NCI-H2081 (cell line): Measurements from ENCODE around the gene UBAP2L.
"Not testable (repeated sequence)": the region's sequence is repeated elsewhere in the genome, so short reads cannot be mapped to it uniquely, and the experiment has no call there.

Experiments used
- DNase-seq, 2 experiments: peaks; one replicate each; lab custom pipeline; 2025; lab: John Stamatoyannopoulos, UW

UBAP2L gene

GRCh38 chr1:154198756-154199562 lies 21.8 kb upstream of the UBAP2L start:
- DNase-seq = peak; percentile 39 to 75

DNA sequence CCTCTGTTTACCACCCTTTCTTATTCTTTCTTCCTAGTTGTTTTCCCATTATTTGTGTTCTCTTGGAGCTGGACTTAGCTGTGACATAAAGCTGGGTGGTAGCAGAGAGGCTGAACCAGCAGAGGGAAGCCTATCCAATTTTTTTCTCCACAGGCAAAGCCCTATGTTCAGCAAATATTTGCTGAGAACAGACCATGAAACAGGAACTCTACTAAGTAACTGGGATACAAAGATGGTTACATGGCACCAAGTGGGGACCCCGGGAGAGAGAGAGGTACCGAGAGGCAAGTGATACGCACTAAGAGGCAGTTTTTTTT lies 21.2 kb upstream of the UBAP2L start:
- no peak for DNase-seq

GRCh38 chr1:154205778-154206177 lies 15.0 kb upstream of the UBAP2L start:
- DNase-seq = not testable (repeated sequence)

DNA sequence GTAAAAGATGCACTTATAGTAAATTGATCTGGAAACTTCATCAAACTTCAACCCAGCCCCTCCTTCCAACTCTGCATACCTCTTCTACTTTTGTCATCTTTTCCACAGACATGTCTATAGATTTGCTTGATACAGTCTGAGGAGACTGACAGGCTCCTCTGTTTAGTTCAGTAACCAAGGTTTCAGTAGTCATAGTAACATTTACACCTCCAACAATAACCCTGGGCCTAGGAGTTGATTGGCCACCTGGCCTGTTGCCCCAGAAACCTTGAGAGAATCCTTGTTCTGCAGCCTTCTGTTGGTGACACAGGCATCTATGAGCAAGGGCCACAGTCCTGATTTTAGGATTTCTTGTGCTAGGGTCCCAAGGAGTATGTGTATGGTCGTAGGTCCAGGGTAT lies 14.6 kb upstream of the UBAP2L start, which contains the start of gene CFAP141:
Gene CFAP141 (minus strand): TSS at position 138 of the 400 bp plus-strand sequence. CDS start 26 bp downstream, at position 112.
- peak; percentile 18 to 19 for DNase-seq

DNA sequence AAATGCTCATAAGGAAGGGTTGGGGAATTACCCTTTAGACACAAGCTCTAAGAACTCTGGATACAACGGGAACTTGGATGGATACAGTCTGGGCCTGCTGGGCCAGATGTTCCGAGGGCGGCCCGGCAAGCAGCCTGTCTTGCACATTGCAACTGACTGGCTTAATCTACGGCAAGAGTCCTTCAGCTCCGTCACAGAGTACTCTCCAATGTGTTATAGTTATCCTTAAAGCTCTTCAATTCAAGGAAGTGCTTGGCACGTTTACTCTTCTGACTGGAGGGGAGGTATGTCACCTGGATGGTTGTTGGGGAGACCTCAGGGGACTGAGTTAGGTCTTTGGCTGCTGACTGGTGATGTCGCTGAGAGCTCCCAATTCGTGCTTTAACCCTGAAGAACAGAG lies 13.5 kb upstream of the UBAP2L start:
- DNase-seq = no peak

GRCh38 chr1:154208677-154209388 lies 11.9 kb upstream of the UBAP2L start:
- no peak for DNase-seq

DNA sequence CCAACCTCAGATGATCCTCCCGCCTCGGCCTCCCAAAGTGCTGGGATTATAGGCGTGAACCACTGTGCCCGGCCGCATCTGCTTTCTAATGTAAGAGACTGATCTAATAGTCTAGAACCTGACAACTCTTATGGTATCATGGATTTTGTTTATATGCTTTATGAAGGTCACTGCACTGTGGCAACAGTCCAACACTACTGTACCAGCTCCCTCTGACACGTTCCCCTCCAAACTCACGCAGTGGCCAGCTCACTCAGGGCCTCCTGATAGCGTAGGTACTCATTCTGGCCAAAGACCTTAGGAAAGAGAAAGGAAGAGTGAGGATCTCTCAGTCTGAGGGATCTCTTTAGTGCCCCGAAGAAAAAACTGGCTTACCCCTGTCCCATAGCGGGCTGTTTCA lies 8.7 kb upstream of the UBAP2L start:
- DNase-seq = no peak

GRCh38 chr1:154213274-154213673 lies 7.5 kb upstream of the UBAP2L start:
- no peak for DNase-seq

DNA sequence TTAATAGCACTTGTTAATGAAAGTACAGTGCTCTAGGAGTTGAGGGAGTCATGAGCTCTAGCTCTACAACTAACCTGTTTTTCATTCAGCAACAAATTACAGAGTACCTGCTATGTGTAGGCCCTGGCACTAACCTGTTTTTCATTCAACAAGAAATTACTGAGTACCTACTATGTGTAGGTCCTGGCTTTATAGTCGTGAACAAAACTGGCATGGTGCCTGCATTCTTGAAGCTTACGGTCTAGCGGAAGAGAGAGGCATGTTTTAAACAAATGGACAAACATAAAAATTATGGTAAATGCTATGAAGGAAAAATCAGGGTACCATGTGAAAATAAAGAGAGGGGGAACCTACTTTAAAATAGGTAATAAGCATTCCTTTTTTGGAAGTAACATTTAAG lies 2.2 kb upstream of the UBAP2L start:
- no peak for DNase-seq

DNA sequence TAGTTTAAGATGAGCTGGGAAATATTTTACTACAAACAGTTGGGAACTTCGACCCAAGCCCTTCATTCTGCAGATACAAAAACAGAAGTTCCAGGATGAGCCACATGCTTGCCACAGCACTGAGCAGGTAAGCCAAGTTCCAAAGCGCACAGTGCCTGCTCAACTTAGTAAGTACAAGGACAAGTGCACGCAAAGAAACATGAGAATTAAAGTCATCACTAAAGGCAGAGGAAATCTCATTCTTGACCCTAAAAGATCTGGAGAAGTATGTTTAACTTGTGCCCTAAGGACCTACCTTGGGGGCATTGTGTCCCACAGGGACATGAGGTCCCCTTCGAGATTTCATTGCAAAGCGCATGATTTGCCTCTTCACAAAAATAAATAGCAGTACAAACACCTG lies 1.2 kb upstream of the UBAP2L start:
- peak in 1 of 2 experiments; percentile 25 for DNase-seq

DNA sequence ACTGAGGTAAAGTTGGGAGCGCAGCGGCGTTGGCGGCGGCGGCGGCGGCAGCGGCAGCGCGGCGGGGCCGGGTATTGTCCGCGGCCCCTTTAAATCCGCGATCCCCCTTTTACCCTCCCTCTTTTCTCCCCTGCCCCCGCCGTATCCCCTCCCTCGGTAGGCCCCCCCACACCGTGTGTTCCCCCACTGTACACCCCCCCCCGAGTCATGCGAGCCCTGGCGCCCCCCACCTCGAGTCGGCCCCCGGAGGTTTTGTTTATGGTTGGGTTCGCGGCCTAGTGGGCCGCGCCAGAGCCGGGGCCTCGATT lies 169 bp downstream of the UBAP2L start:
- DNase-seq = no peak

DNA sequence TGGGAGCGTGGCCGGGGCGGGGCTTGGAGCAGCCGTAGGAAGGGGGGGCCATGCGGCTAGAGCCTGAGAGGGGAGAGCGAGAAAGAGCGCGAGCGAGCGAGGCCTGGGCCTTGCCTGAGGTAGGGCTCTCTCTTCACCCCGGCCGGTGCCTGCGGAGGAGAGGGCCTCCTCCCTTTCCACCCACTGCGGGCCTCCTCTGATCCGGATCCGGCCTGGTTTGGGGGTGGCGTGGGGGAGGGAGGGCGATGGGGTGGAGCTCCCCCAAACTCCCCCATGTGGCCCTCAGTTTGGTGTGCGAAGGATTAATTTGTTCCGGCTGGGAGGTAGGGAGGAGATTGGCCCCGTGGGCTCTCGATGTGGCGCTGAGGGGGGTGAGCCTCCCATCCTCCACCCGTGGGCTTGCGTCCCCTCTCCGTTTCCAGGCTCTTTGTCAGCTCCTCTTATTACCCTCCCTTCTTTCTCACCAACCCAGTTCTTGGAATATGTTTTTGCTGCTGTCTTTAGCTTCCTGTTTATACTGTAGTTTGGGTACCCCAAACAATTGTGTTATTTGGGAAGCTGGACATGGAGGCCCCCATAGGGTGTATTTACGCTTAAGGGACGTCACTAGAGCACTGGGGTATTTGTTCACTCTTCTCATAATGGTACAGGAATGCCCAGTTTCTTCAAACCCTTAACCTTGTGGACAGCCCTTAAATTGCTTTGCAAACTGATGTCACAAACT lies 685 bp downstream of the UBAP2L start:
- DNase-seq = peak; percentile 34 to 65

GRCh38 chr1:154222518-154222917 lies 1.8 kb downstream of the UBAP2L start:
- DNase-seq = no peak

- no peak for DNase-seq
These were observed 2.2 kb downstream of the UBAP2L start for GRCh38 chr1:154222918-154223317.

DNA sequence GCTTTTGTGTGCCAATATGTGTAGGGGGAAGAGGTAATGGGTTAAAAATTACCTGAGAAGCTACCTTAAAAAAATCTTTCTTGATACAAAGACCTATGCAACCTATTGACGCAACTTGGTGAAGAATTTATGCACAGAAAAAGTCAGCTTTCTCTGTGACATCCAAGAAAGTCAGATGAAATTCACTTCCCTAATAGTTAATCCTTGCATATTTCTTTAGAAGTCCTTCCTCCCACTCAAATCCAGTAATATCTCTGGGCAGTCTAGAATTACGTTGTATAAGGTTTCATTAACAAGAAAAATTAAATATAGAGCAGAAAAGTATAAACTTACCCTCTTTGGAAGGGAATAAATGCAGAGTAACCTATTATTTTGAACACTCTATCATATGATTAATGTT lies 2.9 kb downstream of the UBAP2L start:
- no peak for DNase-seq

DNA sequence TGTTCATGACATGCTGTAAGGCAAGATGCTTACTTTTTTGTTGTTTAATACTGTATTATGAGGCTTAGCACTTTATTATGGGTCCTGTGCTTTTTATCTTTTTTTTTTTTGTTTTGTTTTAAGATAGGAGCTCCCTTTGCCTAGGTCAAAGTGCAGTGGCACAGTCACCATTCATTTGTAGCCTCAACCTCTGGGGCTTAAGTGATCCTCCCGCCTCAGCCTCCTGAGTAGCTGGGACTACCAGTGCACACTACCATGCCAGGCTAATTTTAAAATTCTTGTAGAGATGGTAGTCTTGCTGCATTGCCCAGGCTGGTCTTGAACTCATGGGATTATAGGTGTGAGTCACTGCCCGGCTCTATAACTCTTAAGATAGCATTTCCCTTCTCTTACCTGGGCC lies 4.6 kb downstream of the UBAP2L start:
- no peak for DNase-seq

GRCh38 chr1:154231112-154231511 lies 10.4 kb downstream of the UBAP2L start:
- DNase-seq = not testable (repeated sequence)

DNA sequence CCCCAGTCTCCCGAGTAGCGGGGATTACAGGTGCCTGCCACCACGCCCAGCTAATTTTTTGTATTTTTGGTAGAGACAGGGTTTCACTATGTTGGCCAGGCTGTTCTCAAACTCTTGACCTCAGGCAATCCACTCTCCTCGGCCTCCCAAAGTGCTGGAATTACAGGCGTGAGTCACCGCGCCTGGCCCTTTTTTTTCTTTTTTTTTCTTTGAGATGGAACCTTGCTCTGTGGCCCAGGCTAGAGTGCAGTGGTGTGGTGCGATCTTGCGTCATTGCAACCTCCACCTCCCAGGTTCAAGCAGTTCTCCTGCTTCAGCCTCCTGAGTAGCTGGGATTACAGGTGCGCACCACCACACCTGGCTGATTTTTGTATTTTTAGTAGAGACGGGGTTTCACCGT lies 12.4 kb downstream of the UBAP2L start:
- not testable (repeated sequence) for DNase-seq

DNA sequence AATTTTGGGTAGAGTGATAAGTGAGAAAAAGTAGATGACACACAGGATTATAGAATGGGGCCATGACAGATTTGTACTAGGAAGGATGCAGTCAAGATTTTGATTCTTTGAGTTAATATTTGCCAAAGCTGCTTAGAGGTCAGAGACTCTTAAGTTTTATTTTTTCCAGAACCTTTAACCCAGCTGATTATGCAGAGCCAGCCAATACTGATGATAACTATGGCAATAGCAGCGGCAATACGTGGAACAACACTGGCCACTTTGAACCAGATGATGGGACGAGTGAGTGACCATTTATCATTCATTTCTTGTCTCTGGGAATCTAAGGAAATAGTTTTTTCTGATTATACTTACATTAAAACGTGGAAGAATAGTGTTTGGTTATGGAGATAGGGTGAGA lies 16.1 kb downstream of the UBAP2L start:
- no peak for DNase-seq

- no peak for DNase-seq
These were observed 16.7 kb downstream of the UBAP2L start for GRCh38 chr1:154237435-154237834.

GRCh38 chr1:154237880-154238506 lies 17.2 kb downstream of the UBAP2L start:
- no peak for DNase-seq

DNA sequence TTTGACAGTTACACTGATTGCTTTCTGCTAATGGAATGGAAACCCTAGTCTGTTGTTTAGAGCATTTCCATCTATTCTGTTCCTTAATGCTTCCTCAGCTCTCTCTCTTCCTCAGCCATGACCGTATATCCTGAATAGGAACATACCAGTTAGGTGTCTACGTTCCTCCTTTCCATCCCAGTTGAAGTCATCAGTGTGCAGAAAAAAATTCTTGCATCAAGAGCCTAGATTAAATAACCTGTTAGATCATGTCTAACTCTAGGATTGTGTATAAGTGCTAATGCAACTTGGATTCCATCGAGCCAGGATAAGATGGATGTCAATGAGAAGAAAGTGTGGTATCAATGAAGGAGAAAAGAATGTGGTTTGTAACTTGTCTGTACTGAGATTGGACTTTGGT lies 18.7 kb downstream of the UBAP2L start:
- DNase-seq = no peak
